Keratinocyte (primary cell): Measurements from ENCODE around the gene SORBS1. TPM values are rescaled to one million over a fixed set of nuclear protein-coding genes. Genes with fewer than 3 reads are reported as not detected.

ENCODE experiments used
- DNase-seq: peaks from one replicate; pipeline ENCODE4 v3.0.0-alpha.2; 2011; ENCODE audit warnings: low read depth, missing footprints, low spot score
- FAIRE-seq: peaks from 2 replicates; lab custom pipeline; 2011; peaks lifted over from hg19 to GRCh38; lab: Jason Lieb, UNC
- H2AFZ ChIP-seq: 2 replicates; pipeline ENCODE4 v1.6.0; 2012; ENCODE audit warnings: low read length, control low read depth, inconsistent platforms; ENCODE audit not compliant: control insufficient read depth
- H3K27ac ChIP-seq: 2 replicates; pipeline ENCODE4 v1.5.1; 2011; ENCODE audit warnings: low read length; ENCODE audit not compliant: control insufficient read depth, insufficient read depth
- H3K27me3 ChIP-seq: 3 replicates; pipeline ENCODE4 v1.6.0; 2011; ENCODE audit warnings: low read length; ENCODE audit not compliant: control insufficient read depth, insufficient read depth; ENCODE audit errors: extremely low read depth
- H3K36me3 ChIP-seq, 2 experiments: 2 replicates in 1 of 2; 3 replicates in 1 of 2; pipeline ENCODE4 v1.5.1; 2011; ENCODE audit warnings: low read length in 2 of 2, mild to moderate bottlenecking in 1 of 2; ENCODE audit not compliant: control insufficient read depth in 2 of 2, insufficient read depth in 2 of 2; ENCODE audit errors: extremely low read depth in 1 of 2
- H3K4me1 ChIP-seq: 3 replicates; pipeline ENCODE4 v1.5.1; 2011; ENCODE audit warnings: low read length; ENCODE audit not compliant: control insufficient read depth, insufficient read depth; ENCODE audit errors: extremely low read depth
- H3K4me2 ChIP-seq: 3 replicates; pipeline ENCODE4 v1.6.0; 2011; ENCODE audit warnings: low read depth, low read length; ENCODE audit not compliant: control insufficient read depth, insufficient read depth; ENCODE audit errors: extremely low read depth
- H3K4me3 ChIP-seq, 3 experiments: fragments of 200-600 bp in 1 of 3; sonication (generic) in 1 of 3; 2 replicates in 2 of 3; 3 replicates in 1 of 3; pipeline ENCODE4 v1.5.1; 2011 to 2016; ENCODE audit warnings: low read length in 3 of 3, mild to moderate bottlenecking in 3 of 3, control low read depth in 2 of 3, inconsistent platforms in 1 of 3, low read depth in 1 of 3, mixed read lengths in 1 of 3, mixed run types in 1 of 3, moderate library complexity in 1 of 3; ENCODE audit not compliant: control insufficient read depth in 2 of 3, insufficient read depth in 2 of 3; ENCODE audit errors: extremely low read depth in 1 of 3
- H3K79me2 ChIP-seq: 2 replicates; pipeline ENCODE4 v1.6.0; 2012; ENCODE audit warnings: low read length; ENCODE audit not compliant: control insufficient read depth, insufficient read depth
- H3K9ac ChIP-seq: 3 replicates; pipeline ENCODE4 v1.6.0; 2011; ENCODE audit warnings: low read length; ENCODE audit not compliant: control insufficient read depth, insufficient read depth; ENCODE audit errors: extremely low read depth
- H3K9me1 ChIP-seq: 3 replicates; pipeline ENCODE4 v1.6.0; 2011; ENCODE audit warnings: low read length; ENCODE audit not compliant: control insufficient read depth, insufficient read depth; ENCODE audit errors: extremely low read depth
- H3K9me3 ChIP-seq: 2 replicates; pipeline ENCODE4 v1.5.1; 2012; ENCODE audit warnings: low read depth, low read length; ENCODE audit not compliant: control insufficient read depth
- H4K20me1 ChIP-seq: 3 replicates; pipeline ENCODE4 v1.6.0; 2011; ENCODE audit warnings: low read length; ENCODE audit not compliant: control insufficient read depth, insufficient read depth; ENCODE audit errors: extremely low read depth
- EZH2 ChIP-seq: IDR thresholded peaks from one replicate; pipeline ENCODE4 v1.6.1; 2012; ENCODE audit warnings: inconsistent platforms, mild to moderate bottlenecking, low read length, moderate library complexity
- dilution Hi-C: fragments of 300-500 bp; cut with MboI; formaldehyde crosslinking; loops from one replicate; pipeline ENCODE4 v1.7.0; 2020; ENCODE audit warnings: low sequenced_read_pairs; ENCODE audit not compliant: extremely low pct_ligation_motif_present
- polyA plus RNA-seq, 5 experiments: library from polyadenylated mRNA; depleted of rRNA in 3 of 5; stranded (reverse) in 3 of 5; stranded (forward) in 1 of 5; unstranded in 1 of 5; fragments of >200 nt; gene quantifications; 1 replicate in 1 of 5; 2 replicates in 3 of 5; 3 replicates in 1 of 5; pipeline versions ENCODE4 v1.2.1 to v1.2.3, GENCODE V29; 2011 to 2012; ENCODE audit warnings: missing spikeins in 2 of 5, low read depth in 1 of 5, low replicate concordance in 1 of 5
- TF ChIP-seq, protein P1 (sequence below), 3 experiments: IDR thresholded peaks in 1 of 3; conservative IDR thresholded peaks in 1 of 3; optimal IDR thresholded peaks in 1 of 3; 2 replicates in 2 of 3; 3 replicates in 1 of 3; pipeline versions ENCODE3 to v1.5.1; 2011; ENCODE audit warnings: low read length in 3 of 3, mild to moderate bottlenecking in 3 of 3, moderate library complexity in 2 of 3, control low read depth in 1 of 3, inconsistent platforms in 1 of 3; ENCODE audit not compliant: insufficient read depth in 2 of 3; ENCODE audit errors: extremely low read depth in 1 of 3

SORBS1 gene
- polyA plus RNA-seq, 1 donor (not counting 4 experiments of a cell fraction or from before 2014, with no cell fraction given), result 0.42 TPM

DNA sequence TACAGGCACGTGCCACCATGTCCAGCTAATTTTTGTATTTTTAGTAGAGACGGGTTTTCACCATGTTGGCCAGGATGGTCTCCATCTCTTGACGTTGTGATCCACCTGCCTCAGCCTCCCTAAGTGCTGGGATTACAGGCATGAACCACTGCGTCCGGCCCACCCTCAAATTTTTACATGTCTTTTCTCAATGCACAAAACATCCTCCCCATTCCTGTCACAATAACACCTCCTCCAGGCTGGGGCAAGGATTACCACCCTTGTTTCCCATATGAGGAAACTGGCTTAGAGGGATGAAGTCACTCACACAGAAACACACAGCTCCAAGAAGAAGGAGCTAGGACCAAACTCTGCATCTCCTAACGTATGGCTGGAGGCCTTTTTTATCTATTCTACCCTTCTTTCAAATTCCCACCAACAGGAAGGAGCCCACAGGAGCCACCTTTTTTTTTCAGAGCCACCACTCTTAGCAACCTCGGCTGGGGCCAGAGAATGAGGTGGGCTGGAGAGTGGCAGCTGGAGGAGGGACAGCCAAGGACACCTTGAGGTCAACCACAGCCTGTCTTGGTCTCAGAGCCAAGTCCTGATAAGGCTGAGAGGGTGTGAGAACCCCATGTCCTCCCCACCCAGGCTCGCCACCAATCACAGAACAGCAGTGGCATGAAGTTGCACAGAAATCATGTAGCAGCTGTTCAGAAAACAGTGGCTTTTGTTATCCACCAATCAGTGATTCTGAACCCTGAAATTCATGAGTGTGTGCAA lies 157.3 kb downstream of the SORBS1 start:
- H2AFZ ChIP-seq, result no peak overlapping the region
- H3K27ac ChIP-seq, result no peak overlapping the region
- no peak for FAIRE-seq
- no peaks in the 10 kb centered on the region for H3K9me3 ChIP-seq
- H3K4me1 ChIP-seq, result no peaks in the 10 kb centered on the region
- H3K9me1 ChIP-seq, result no peaks in the 10 kb centered on the region
- no peak overlapping the region for H3K4me2 ChIP-seq
- H3K27me3 ChIP-seq, result no peaks in the 10 kb centered on the region
- dilution Hi-C loops, result no loop called here
- DNase-seq, result no peak
- TF ChIP-seq, protein P1, sequence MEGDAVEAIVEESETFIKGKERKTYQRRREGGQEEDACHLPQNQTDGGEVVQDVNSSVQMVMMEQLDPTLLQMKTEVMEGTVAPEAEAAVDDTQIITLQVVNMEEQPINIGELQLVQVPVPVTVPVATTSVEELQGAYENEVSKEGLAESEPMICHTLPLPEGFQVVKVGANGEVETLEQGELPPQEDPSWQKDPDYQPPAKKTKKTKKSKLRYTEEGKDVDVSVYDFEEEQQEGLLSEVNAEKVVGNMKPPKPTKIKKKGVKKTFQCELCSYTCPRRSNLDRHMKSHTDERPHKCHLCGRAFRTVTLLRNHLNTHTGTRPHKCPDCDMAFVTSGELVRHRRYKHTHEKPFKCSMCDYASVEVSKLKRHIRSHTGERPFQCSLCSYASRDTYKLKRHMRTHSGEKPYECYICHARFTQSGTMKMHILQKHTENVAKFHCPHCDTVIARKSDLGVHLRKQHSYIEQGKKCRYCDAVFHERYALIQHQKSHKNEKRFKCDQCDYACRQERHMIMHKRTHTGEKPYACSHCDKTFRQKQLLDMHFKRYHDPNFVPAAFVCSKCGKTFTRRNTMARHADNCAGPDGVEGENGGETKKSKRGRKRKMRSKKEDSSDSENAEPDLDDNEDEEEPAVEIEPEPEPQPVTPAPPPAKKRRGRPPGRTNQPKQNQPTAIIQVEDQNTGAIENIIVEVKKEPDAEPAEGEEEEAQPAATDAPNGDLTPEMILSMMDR (optimal IDR thresholded peaks at IDR 0.05 in 1 of 3, IDR thresholded peaks at IDR 0.05 in 1 of 3, conservative IDR thresholded peaks at IDR 0.05 in 1 of 3; ENCODE audit: extremely low read depth in 1 of 3, insufficient read depth in 2 of 3, low read length in 3 of 3), result no peak
- no peak for TF ChIP-seq EZH2
- no peaks in the 10 kb centered on the region for H3K79me2 ChIP-seq
- no peak overlapping the region for H3K9ac ChIP-seq
- no peaks in the 10 kb centered on the region for H3K36me3 ChIP-seq
- no peak overlapping the region for H3K4me3 ChIP-seq
- H4K20me1 ChIP-seq, result no peaks in the 10 kb centered on the region

DNA sequence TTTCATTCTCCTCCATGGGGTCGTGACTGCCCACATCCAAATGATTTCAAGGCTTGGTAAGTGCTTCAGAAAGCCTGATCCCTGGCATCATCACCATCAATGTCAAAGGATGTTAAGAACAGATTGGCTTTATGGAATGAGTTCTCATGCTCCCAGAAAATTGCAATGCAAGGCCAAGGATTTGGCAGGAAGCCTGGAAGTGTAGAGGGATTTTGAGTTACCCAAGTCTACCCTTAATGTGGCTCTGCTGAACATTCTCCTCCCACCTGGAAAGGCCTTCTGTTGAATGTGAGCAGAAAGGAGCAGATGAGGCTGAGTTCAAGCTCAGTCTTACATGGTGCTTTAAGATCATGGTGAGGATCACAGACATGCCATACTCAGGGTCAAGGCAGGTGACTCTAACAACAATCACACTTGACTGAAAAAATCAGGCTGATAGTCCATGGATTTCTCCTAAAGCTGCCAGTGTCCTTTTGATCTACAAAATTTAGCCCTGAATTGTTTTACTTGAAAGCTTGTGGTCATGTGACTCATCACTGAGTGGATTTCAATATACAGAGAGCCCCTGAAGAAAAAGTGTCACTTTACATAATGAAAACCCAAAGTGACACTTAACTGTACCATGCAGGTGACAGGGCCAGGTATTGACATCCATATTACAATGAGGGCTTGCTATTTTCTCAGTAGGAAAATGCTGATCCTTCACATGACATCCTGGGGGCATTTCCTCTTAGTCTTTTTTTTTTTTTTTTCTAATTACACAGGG lies 159.3 kb downstream of the SORBS1 start:
- TF ChIP-seq, protein P1 (optimal IDR thresholded peaks at IDR 0.05 in 1 of 3, IDR thresholded peaks at IDR 0.05 in 1 of 3, conservative IDR thresholded peaks at IDR 0.05 in 1 of 3; ENCODE audit: extremely low read depth in 1 of 3, insufficient read depth in 2 of 3, low read length in 3 of 3), result no peak
- no peak for TF ChIP-seq EZH2
- dilution Hi-C loops, result no loop called here
- H3K4me1 ChIP-seq, result no peaks in the 10 kb centered on the region
- H3K9ac ChIP-seq, result no peak overlapping the region
- peak; percentile 39 for FAIRE-seq
- H4K20me1 ChIP-seq, result no peaks in the 10 kb centered on the region
- H3K9me1 ChIP-seq, result no peaks in the 10 kb centered on the region
- no peak overlapping the region for H2AFZ ChIP-seq
- no peaks in the 10 kb centered on the region for H3K79me2 ChIP-seq
- H3K27me3 ChIP-seq, result no peaks in the 10 kb centered on the region
- no peak overlapping the region for H3K4me3 ChIP-seq
- H3K4me2 ChIP-seq, result no peak overlapping the region
- no peaks in the 10 kb centered on the region for H3K9me3 ChIP-seq
- no peaks in the 10 kb centered on the region for H3K36me3 ChIP-seq
- no peak for DNase-seq
- no peak overlapping the region for H3K27ac ChIP-seq
